ENCODE data around the gene SLC34A3.
A peak's percentile ranks its signal among the peaks of the same experiment; 100 is the strongest.

The SLC34A3 gene

DNA sequence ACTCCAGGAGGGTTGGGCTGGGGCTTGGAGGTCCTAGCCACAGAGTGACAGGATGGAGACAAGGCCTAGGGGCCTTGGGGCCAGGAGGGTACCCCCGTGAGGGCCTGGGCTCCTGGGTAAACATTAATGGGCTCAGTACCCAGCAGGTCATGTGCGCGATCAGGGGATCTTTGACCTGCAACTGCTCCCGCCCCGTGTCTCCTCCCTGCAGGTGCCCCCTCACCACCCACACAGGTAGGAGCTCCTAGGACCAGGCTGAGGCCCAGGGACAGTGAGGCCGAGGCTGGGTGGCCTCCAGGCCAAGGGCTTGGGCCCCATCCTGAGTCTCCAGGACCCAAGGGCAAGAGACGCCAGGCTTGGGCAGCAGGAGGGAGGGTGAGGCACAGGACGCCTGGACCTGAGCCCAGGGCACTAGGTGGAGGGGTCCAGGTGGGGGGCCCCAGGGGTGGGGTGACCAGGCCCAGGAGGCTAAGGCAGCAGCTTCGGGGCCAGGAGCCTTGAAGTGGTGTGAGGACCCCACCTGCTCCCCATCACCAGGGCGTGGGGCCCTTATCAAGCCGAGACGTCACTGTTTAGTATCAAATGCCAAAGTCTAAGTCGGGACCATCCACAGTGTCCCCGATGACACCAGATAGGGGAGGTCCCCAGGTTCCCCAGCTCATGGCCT is at the start of gene SLC34A3:
TSS of gene SLC34A3 (plus strand) at position 197 of the 667 bp plus-strand sequence. CDS start 802 bp downstream, outside the sequence.
- DNase-seq, result no peak

DNA sequence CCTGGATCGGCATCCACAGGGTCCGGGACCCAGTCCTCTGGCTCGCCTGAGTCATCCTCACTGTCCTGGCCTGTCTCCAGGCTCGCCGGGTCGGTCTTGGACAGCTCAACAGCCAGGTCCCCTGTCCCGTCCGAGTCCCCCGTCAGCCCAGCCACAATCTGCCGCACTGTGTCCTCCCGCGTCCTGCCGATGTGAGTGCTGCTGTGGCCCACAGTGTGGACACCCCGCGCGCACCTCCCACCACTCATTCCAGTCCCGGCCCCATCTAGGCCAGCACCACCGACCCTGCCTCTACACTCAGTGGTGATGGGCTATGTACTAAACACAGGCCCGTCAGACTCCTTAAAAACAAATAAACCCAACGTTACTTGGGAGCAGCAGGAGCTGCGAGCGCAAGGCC is 49.0 kb upstream of the SLC34A3 start:
- no peak for DNase-seq

DNA sequence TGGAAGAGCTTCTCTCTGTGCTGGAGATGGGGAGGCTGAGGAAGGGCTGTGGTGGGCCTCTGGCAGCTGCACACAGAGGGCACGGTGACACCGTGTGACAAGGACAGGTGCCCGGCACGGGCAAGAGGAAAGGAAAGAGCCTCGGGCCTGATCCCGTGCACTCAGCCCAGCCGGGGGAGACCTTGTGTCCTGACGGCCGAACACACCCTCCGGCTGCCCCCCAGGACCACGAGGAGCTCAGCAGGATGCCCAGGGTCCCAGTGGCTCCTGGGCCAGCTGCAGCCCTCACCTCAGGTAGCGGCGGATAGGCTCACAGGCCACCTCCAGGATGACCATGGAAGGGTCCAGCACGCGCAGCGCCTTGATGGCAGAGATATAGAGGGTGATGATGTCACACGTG is 47.9 kb upstream of the SLC34A3 start:
- no peak for DNase-seq

DNA sequence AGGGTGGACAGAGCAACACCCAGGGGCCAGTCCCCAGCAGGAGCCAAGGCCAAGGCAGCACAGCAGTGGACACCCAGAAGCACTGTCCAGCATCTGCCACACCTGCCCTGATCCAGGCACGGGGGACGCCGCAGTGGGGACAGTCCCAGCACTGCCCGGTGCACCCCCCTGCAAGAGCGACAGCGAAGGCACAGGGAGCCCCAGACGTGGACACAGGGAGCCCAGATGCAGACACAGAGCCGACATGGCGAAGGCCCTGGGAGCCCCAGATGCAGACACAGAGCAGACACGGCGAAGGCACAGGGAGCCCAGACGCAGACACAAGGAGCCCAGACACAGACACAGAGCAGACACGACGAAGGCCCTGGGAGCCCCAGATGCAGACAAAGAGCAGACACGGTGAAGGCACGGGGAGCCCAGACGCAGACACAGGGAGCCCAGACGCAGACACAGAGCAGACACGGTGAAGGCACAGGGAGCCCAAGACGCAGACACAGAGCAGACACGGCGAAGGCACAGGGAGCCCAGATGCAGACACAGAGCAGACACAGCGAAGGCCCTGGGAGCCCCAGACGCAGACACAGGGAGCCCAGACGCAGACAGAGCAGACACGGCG is 46.6 kb upstream of the SLC34A3 start:
- DNase-seq, result no peak

DNA sequence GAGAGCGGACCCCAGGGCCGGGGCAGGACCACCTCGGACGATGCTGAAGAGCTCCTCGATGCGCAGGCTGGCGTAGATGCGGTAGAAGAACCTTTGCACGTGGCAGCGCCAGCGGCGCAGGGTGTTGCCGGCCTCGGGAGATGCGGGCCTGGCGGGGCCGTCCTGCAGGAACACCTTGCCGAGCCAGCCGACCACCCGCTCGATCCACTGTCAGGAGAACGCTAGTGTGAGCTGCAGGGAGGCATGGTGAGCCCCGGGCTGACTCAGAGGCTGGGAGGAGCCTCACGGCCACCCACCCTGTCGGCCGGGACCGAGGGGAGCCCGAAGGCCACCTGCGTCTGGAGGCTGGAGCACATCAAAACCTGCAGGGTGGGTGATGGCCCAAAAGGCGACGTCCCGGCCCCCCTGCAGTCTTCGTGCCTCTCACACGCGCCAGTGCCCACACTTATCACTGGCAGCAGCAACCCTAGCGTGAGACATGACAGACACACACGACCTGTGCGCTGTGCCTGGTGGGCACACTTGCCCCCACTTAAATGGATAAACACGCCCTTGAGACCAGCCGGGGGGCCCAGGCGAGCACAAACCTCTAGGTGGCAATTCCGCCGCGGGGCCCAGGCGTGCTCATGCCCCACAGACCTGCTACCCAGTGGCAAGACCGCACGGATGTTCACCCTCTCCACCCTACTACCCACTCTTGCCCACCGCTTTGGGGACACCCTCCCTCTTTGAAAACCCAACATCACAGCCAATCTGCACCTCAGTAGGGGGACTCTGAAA is 45.6 kb upstream of the SLC34A3 start:
- DNase-seq, result no peak

DNA sequence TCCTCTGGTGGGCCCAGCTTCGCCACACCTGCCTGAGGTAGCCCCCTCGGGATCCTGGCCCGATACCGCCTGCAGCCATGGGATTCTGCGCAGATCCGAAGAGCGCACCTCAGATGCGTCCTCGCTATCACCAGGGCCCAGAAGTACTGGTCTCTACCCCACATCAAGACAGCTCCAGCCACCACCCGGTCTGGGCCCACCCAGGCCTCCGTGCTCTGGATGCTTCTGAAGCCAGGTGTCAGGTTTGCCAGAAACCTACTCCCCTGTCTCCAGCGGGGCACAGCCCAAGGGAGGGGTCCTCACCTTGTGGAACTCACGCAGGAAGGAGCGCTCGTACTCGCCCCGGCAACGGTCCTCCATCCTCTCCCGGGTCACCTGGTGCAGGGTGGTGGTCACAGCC is 44.8 kb upstream of the SLC34A3 start:
- DNase-seq, result no peak

DNA sequence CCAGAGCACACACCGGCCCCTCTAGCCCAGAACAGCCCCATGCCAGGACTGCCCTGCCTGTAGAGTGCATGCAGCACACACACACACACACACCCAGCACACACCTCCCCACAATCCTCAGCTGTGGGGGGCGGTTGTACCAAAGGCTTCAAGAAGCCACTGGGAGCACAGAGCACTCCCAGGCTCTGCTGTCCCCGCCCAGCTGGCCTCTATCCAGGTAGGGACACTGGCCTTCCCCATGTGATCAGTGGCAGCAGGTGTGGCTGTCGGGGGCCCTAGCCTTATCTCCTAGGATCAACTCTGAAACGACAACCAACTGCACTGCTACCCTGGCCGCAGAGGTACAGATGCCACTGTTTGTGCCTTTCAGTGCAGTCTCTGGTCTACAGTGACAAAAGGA is 44.3 kb upstream of the SLC34A3 start:
- DNase-seq, result no peak

DNA sequence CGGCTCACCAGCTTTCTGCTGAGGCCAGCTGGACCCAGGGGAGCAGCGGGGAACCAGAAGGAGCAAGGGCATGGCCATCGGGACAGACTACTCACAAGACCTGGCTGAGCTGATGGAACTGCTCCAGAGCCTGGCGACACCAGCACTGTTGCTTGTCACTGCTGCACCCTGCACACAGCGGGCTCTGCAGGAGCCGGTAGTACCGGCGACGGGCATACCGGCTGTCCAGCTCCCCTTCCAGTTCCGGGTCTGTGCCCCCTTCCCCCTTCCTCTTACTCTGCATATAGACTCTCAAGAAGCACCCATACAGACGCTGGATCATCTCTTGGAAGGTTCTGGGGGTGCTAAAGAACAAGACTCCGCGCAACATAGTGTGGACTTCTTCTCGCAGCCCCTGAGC is 43.3 kb upstream of the SLC34A3 start:
- no peak for DNase-seq

DNA sequence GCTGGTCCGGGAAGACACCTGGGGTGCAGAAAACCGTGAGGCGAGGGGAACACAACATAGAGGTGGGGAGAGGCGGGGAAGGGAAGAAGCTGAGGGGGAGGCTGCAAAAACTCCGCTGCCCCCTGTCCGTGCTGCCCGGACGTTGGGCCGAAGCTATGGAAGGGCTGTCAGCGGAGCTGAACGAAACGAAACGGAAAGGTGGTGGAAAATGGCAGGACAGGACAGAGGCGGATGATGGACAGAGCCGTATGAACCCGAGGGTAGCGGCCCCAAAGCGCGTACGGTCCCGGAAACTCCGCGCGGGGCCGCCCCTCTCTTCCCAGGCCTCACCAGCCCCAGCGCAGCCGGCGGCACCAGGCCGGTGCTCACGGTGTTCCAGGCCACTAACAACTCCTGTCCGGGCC is 42.6 kb upstream of the SLC34A3 start:
- DNase-seq, result no peak

DNA sequence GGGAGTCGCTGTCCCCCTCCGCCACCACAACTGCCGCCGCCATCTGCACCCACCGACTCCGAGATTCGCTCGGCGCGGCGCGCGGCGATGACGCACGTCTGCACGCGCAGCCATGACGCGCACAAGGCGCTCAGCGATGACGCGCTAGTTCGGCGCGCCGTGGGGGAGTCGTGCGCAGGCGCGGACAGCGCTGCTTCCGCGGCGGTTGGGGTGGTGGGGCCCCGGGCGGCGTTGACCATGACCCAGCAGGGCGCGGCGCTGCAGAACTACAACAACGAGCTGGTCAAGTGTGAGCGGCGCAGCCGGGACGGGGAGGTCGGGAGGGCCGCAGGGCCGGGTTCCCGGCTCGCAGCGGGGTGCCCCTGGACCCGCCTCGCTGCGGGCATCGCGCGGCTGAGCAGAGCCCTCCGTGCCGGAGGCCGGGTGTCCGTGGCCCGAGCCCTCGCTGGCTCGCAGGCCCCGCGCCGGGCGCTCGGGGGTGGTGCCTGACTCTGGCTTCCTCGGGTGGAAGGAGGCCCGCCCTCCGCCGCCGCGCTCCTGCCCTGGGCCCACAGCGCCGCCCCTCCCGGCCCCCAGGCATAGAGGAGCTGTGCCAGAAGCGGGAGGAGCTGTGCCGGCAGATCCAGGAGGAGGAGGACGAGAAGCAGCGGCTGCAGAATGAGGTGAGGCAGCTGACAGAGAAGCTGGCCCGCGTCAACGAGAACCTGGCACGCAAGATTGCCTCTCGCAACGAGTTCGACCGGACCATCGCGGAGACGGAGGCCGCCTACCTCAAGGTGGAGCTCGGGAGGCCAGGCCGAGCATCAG is 42.0 kb upstream of the SLC34A3 start, which contains the start of the genes ANAPC2 and SSNA1:
TSS of gene ANAPC2 (minus strand) at position 71 of the 807 bp plus-strand sequence. CDS start at position 43, 28 bp downstream.
TSS of gene SSNA1 (plus strand) at position 187 of the 807 bp plus-strand sequence. CDS start at position 238, 51 bp downstream.
- peak; percentile 87 for DNase-seq

DNA sequence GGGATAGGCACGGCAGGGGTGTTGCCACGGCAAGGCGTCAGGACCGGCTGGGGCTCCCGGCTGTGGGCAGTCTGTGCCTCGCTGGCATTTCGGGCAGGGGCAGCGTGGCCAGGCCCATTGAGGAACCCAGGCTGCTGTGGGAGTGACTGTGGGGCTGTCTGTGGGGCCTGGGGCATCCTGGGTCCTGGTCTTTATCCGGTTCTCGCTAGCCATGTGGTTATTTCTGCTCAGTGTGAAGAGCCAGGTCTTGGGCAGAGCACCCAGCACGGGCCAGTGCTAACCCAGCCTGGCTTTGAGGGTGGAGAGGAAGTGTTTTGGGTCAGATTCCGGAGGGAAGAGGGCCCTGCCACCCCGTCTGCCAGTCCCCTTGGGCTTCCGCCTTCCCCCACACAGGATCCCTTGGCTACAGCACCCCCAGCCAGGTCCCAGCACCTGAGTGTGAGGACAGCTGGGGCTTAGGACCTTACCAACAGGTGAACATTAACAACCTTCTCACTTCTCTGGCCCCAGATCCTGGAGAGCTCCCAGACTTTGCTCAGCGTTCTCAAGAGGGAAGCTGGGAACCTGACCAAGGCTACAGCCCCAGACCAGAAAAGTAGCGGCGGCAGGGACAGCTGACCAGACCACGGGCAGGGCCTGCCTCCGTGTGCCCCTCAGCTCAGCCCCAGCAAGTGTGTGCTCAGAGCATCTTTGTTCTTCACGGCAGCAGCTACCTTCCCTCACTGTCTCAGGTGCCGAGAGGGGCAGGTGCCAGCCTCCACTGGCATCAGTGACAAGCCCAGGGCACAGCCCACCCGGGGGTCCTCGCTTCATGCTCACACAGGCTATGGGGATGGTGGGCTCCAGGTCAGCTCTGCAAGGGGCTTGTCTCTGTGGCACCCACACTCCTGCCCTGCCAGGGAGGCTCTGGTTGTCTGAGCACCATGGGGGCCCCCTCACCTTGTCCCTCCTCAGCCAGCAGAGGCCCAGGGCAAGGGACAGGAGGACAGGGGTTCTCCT is 41.1 kb upstream of the SLC34A3 start:
- DNase-seq, result no peak

DNA sequence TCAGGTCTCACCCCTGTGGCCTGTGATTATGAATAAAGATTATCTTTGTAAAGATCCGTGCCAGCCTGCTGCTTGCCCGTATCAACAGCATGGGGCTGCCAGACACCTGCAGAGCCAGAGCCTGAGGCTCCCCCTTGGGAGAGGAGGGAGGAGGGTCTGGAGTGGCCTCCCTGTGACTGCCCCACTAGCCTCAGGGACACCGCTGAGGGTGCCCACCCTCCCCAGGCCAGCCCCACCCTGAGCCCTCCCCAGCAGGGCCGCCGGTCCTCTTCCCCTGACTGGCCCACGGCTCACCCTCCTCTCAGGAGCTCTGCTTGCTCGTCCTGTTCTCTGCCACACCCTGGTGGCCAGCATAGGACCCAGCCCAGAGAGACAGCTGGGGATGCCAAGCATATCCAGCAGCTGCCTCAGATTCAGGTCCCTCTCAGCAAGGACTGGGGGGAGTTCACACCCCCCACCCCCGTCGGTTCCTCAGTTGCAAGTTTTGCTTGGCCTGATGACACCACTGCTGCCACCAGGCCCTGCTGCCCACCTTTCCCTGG is 40.3 kb upstream of the SLC34A3 start:
- no peak for DNase-seq

DNA sequence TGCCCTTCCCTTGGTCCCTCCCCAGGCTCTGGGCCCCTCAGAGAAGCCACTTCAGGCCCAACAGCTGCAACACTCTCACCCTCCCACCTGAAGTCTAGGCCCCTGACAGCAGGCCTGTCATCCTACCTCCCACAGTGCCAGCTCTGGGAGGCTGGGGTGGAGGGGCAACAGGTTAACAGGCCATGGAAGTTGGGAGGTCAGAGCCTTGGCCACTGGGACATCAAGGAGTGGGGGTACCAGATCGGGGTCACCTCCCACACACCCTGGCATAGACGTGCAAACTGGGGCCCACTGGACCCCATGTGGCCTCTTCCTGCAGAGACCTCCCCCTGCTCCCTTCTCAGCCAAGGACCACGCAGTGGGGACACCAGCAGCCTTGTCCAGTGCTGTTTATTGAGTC is 39.5 kb upstream of the SLC34A3 start:
- no peak for DNase-seq

DNA sequence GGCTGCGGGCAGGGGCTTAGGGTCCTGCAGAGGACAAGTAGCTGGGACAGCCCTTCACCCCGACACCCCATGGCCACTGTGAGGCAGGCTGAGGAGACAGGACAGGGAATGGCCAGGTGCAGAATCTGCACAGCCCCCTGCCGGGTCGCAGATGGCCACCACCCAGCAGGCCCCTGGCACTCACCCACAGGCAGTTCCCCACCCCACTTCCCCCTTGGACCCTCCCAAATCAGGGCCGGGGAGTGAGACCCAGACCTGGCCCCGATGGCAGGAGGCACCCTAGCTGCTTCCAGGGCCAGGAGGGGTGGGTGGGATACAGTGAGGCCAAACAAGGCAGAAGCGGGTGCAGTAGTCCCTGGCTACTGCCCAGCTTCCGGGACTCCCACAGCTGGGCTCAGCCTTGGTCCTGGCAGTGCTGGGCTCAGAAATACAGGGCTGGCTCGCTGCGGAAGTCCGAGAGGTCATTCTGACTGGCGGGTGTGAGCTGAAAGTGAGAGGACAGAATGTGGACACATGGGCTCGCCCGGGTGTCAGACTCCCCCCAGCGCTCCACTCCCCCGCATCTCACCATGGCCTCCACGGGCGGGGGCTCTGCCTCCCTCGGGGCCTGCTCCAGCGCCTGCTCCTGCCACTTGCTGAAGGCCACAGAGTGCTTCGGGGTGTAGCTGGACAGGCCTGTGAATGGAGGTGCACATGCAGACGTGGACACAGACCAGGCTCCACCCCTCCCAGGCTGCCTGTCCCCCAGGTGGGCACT is 38.8 kb upstream of the SLC34A3 start:
- DNase-seq, result no peak

DNA sequence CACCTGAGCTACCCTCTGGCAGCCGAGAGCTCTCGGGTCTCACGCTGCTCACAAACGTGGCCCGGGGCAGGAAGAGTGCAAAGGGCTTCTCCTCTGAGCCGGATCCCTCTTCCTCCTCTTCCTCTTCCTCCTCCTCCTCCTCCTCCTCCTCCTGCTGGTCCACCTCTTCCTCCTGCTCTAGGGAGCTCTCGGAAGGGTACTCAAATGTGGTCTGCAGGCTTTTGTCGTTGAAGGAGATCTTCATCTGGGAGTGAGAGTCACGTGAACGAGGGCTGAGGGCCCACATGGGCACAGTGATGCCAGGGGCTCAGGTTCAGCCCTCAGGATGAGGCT is 38.3 kb upstream of the SLC34A3 start:
- no peak for DNase-seq

DNA sequence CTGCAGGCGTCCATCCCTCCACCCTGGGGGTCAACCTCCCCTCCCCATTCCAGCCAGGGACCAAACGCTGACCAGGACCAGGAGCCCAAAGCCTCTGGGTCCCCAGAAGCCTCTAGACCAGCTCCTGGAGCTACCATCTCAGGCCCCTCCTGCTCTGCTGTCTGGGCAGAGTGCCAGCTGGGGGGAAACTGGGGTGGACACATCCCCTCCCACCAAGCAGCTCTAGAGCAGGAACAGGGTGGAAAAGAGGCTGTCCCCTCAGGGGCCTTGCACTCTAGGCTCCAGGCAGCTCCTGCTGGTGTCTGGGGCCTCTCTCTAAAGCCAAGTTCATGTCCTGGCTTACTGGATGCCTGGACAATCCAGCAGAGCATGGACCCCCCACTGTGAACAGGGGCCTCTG is 37.8 kb upstream of the SLC34A3 start:
- no peak for DNase-seq

DNA sequence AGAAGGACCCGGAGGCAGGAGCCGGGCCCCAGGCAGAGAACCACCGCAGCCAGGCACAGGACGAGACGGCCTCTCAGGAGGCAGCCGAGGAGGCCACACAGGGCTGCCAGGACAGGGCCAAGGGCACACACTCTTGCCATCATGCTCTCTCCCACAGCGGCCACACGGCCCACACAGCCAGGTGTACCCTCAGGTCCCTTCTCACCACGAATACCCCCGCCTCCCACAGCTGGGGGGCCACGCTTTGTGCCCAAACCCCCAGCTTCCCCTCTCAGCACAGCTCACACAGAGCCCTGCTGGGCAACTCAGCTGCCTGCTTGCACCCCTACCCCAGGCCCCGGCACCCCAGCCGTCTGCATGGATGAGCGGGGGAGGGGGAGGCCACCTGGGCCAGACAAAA is 36.9 kb upstream of the SLC34A3 start:
- no peak for DNase-seq

DNA sequence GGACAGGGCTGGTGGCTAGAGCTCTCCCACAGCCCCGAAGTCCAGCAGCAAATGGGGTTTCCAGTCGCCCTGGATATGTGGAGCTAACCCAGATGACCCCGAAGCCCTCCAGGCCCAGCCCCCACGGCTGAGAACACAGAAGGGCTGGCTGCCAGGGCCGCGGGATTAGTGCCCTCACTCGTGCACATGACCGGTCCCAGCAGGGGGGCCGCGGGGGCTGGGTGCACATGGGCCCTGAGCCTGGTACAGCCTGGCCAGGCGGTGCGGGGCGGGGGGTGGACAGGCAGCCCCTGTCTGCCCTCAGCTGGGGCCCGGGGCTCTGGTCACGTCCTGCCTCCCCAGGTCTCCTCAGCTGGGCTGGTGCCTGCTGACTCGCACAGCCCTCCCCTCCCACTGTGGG is 36.3 kb upstream of the SLC34A3 start:
- no peak for DNase-seq

DNA sequence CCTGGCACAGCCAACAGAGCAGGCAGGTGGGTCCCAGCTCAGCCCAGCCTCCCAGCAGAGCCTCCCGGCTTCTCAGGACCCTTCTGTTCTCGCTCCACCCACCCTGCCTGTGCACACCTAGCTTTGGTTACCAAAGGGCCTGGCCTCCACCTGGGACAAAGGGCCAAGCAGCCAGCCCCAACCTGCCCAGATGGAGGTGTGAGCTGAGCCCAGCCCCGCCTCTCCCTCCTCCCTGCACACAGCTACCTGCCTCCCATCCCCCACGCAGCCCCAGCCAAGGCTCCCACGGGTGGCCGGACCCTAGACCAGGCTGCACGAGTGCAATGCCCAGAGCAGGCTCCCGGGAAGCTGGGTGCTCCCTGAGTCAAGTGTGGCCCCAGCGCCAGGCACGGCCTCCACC is 35.8 kb upstream of the SLC34A3 start:
- no peak for DNase-seq

DNA sequence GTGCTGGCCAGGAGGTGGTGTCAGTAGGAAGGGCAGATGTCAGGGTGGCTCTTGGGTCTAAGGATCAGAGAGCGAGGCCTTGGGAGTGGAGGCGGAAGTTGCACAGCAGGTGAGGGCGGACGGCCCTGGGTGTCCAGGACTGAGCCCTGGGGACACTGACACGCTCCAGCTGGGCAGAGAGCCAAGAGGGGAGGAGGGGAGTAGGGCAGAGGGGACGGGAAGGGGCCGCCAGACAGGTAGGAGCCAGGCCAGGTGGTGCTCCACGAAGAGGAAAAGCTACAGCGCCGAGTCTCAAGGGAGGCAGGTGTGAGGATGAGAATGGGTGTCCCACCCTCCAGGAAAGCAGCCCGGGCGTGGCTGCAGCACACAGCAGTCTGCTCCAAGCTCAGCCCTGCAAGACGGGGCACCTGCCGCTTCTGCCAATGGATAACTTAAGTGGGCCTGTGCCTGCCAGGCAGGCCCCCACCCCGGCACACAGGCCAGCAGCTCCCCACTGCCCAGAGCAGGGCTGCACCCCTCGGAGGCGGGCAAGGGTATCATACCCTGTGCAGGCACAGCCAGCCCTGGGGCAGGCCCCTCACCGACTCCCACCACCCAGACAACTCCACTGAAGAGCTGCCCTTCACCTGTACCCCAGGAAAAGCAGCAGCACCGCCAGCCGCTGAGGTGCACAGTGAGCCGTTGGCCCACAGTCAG is 35.0 kb upstream of the SLC34A3 start:
- DNase-seq, result peak; percentile 49

All from NCI-H1092 (cell line).